Endothelial cell of umbilical vein (primary cell): Measurements from ENCODE around the gene QRFPR. TPM values are rescaled to one million over a fixed set of nuclear protein-coding genes. Genes with fewer than 3 reads are reported as not detected.

Source experiments
- BruUV-seq: library from RNA; stranded (reverse); fragments of 400-500 nt; replicated peaks from 2 replicates; lab custom pipeline; 2021; lab: Mats Ljungman, UMichigan
- CTCF ChIA-PET: fragments of 300-600, 350-600 bp; sonication (Branson Sonifier 250); formaldehyde crosslinking; loops from one replicate; lab custom pipeline; 2021; ENCODE audit warnings: antibody characterized with exemption, inconsistent platforms; lab: Charles Lee
- POLR2A ChIA-PET: fragments of 300-600, 350-600 bp; sonication (Branson Sonifier 250); formaldehyde crosslinking; loops from one replicate; lab custom pipeline; 2021; ENCODE audit warnings: antibody characterized with exemption, inconsistent platforms; lab: Charles Lee
- DNase-seq: peaks from one replicate; pipeline ENCODE4 v3.0.0-alpha.2; 2011; ENCODE audit warnings: low read depth, low spot score
- FAIRE-seq: peaks from 2 replicates; lab custom pipeline; 2011; peaks lifted over from hg19 to GRCh38; lab: Jason Lieb, UNC
- H2AFZ ChIP-seq: 2 replicates; pipeline ENCODE4 v1.6.0; 2012; ENCODE audit warnings: low read depth, low read length, control low read depth, inconsistent platforms
- H3K27ac ChIP-seq: 2 replicates; pipeline ENCODE4 v1.5.1; 2011; ENCODE audit warnings: low read depth, mild to moderate bottlenecking, control low read depth, low read length, moderate library complexity; ENCODE audit not compliant: insufficient read depth
- H3K27me3 ChIP-seq, 2 experiments: 2 replicates each; pipeline versions ENCODE4 v1.6.0 to v1.6.1; 2011; ENCODE audit warnings: low read length in 2 of 2, mixed read lengths in 1 of 2; ENCODE audit not compliant: control insufficient read depth in 2 of 2, insufficient read depth in 2 of 2
- H3K36me3 ChIP-seq, 2 experiments: 2 replicates in 1 of 2; 3 replicates in 1 of 2; pipeline ENCODE4 v1.5.1; 2011; ENCODE audit warnings: low read length in 2 of 2, mild to moderate bottlenecking in 1 of 2, moderate library complexity in 1 of 2; ENCODE audit not compliant: control insufficient read depth in 2 of 2, insufficient read depth in 2 of 2; ENCODE audit errors: extremely low read depth in 1 of 2
- H3K4me1 ChIP-seq: 3 replicates; pipeline ENCODE4 v1.5.1; 2011; ENCODE audit warnings: mild to moderate bottlenecking, low read length; ENCODE audit not compliant: control insufficient read depth, insufficient read depth; ENCODE audit errors: extremely low read depth
- H3K4me2 ChIP-seq: 2 replicates; pipeline ENCODE4 v1.6.1; 2011; ENCODE audit warnings: low read length, control low read depth, mixed read lengths; ENCODE audit not compliant: insufficient read depth
- H3K4me3 ChIP-seq, 3 experiments: fragments of 200-600 bp in 1 of 3; sonication (generic), shearing (Covaris generic) in 1 of 3; replicated peaks in 1 of 3; 2 replicates each; pipeline ENCODE4 v1.5.1; 2011 to 2016; ENCODE audit warnings: control low read depth in 3 of 3, low read length in 3 of 3, mild to moderate bottlenecking in 2 of 3, inconsistent platforms in 1 of 3, low read depth in 1 of 3, moderate library complexity in 1 of 3; ENCODE audit not compliant: insufficient read depth in 1 of 3
- H3K79me2 ChIP-seq: 2 replicates; pipeline ENCODE4 v1.6.0; 2012; ENCODE audit warnings: low read length, inconsistent platforms; ENCODE audit not compliant: control insufficient read depth, insufficient read depth
- H3K9ac ChIP-seq: replicated peaks from 2 replicates; pipeline ENCODE3; 2011; ENCODE audit warnings: low read length, control low read depth; ENCODE audit not compliant: insufficient read depth; ENCODE audit errors: extremely low read depth
- H3K9me1 ChIP-seq: replicated peaks from 3 replicates; pipeline ENCODE4 v1.6.0; 2011; ENCODE audit warnings: mild to moderate bottlenecking, low read length; ENCODE audit not compliant: control insufficient read depth, insufficient read depth; ENCODE audit errors: extremely low read depth
- H3K9me3 ChIP-seq: replicated peaks from 2 replicates; pipeline ENCODE4 v1.5.1; 2012; ENCODE audit warnings: low read length, inconsistent platforms; ENCODE audit not compliant: control insufficient read depth, insufficient read depth
- H4K20me1 ChIP-seq: replicated peaks from 2 replicates; pipeline ENCODE3; 2011; ENCODE audit warnings: mild to moderate bottlenecking, low read length; ENCODE audit not compliant: control insufficient read depth, insufficient read depth; ENCODE audit errors: extremely low read depth
- CTCF ChIP-seq, 2 donors: IDR thresholded peaks; 1 replicate in 1 of 2; 2 replicates in 1 of 2; pipeline ENCODE4 v1.5.1; 2011; ENCODE audit warnings: low read length in 2 of 2, mild to moderate bottlenecking in 2 of 2, moderate library complexity in 2 of 2, control low read depth in 1 of 2, inconsistent platforms in 1 of 2, low read depth in 1 of 2; ENCODE audit not compliant: insufficient read depth in 1 of 2; ENCODE audit errors: extremely low read depth in 1 of 2
- EZH2 ChIP-seq: IDR thresholded peaks from 2 replicates; pipeline ENCODE4 v1.6.1; 2012; ENCODE audit warnings: borderline replicate concordance, low read depth, mild to moderate bottlenecking, moderate library complexity, low read length, inconsistent platforms; ENCODE audit not compliant: severe bottlenecking
- FOS ChIP-seq: IDR thresholded peaks from 2 replicates; pipeline ENCODE4 v1.6.1; 2011; ENCODE audit warnings: mild to moderate bottlenecking, low read length, moderate library complexity, borderline replicate concordance; ENCODE audit not compliant: insufficient read depth
- JUN ChIP-seq: IDR thresholded peaks from 2 replicates; pipeline ENCODE4 v1.6.1; 2011; ENCODE audit warnings: borderline replicate concordance, low read depth; ENCODE audit not compliant: insufficient read length, insufficient read depth
- POLR2A ChIP-seq: IDR thresholded peaks from 2 replicates; pipeline ENCODE4 v1.6.1; 2012; ENCODE audit warnings: low read depth, mild to moderate bottlenecking, control low read depth, low read length
- POLR2AphosphoS5 ChIP-seq: IDR thresholded peaks from 2 replicates; pipeline ENCODE4 v1.6.1; 2012; ENCODE audit warnings: low read depth, mild to moderate bottlenecking, control low read depth, low read length, moderate library complexity; ENCODE audit not compliant: insufficient read depth
- dilution Hi-C: fragments of 300-500 bp; cut with MboI; formaldehyde crosslinking; loops from one replicate; pipeline ENCODE4 v1.15.0; 2019; ENCODE audit warnings: low sequenced_read_pairs; ENCODE audit not compliant: extremely low pct_ligation_motif_present
- intact Hi-C: fragments of 100-400 bp; cut with micrococcal nuclease; formaldehyde crosslinking; loops from one replicate; pipeline ENCODE4 v1.10.0; 2022
- polyA plus RNA-seq, 4 experiments: library from polyadenylated mRNA; depleted of rRNA in 3 of 4; stranded (reverse) in 3 of 4; unstranded in 1 of 4; fragments of >200 nt; gene quantifications; 2 replicates each; pipeline versions ENCODE4 v1.2.1 to v1.2.3, GENCODE V29; 2011 to 2012; ENCODE audit warnings: missing spikeins in 1 of 4
- total RNA-seq: library from RNA; stranded (reverse); gene quantifications from 2 replicates; pipeline ENCODE4 v1.2.3, GENCODE V29; 2021

QRFPR gene
- total and polyA plus RNA-seq, 2 donors (not counting 3 experiments of a cell fraction or from before 2014, with no cell fraction given) = not detected

- Histone ChIP-seq H3K4me3 (no peak overlapping the region), H4K20me1 (no peaks in the 10 kb centered on the region), H3K27me3 (no peaks in the 10 kb centered on the region), H3K36me3 (no peaks in the 10 kb centered on the region), H3K27ac (no peak overlapping the region), H3K79me2 (no peaks in the 10 kb centered on the region), H2AFZ (no peak overlapping the region), H3K9ac (no peak overlapping the region), H3K4me1 (no peaks in the 10 kb centered on the region), H3K9me3 (no peaks in the 10 kb centered on the region), H3K9me1 (no peaks in the 10 kb centered on the region), H3K4me2 (no peak overlapping the region)
- BruUV-seq = no TSS peak
- DNase-seq = no peak
- TF ChIP-seq JUN = no peak
- no peak for TF ChIP-seq POLR2A
- no peak for TF ChIP-seq CTCF (IDR thresholded peaks at IDR 0.05; ENCODE audit: extremely low read depth in 1 of 2, insufficient read depth in 1 of 2, low read depth in 1 of 2, low read length in 2 of 2)
- no peak for TF ChIP-seq EZH2
- TF ChIP-seq POLR2AphosphoS5 = no peak
- TF ChIP-seq FOS = no peak
- ChIA-PET CTCF (interaction anchor here (1.0 to 1.4 kb wide), 2 partner anchors 20 to 21 kb away, joined by 3 to 5 read pairs; no protein-coding TSS in a partner anchor), POLR2A (no interaction called here)
- no peak for FAIRE-seq
- intact Hi-C loops = no loop called here
- dilution Hi-C loops = no loop called here
These were observed 19.8 kb upstream of the QRFPR start for GRCh38 chr4:121400632-121401031.
